GM12874 (cell line): ENCODE results near the gene EEFSEC.

Experiments used
- TF ChIP-seq, protein P1 (sequence below): IDR thresholded peaks from 2 replicates; pipeline ENCODE4 v1.5.1; 2011; ENCODE audit warnings: low read depth, mild to moderate bottlenecking, control low read depth, low read length, moderate library complexity; ENCODE audit not compliant: insufficient read depth

Gene EEFSEC

DNA sequence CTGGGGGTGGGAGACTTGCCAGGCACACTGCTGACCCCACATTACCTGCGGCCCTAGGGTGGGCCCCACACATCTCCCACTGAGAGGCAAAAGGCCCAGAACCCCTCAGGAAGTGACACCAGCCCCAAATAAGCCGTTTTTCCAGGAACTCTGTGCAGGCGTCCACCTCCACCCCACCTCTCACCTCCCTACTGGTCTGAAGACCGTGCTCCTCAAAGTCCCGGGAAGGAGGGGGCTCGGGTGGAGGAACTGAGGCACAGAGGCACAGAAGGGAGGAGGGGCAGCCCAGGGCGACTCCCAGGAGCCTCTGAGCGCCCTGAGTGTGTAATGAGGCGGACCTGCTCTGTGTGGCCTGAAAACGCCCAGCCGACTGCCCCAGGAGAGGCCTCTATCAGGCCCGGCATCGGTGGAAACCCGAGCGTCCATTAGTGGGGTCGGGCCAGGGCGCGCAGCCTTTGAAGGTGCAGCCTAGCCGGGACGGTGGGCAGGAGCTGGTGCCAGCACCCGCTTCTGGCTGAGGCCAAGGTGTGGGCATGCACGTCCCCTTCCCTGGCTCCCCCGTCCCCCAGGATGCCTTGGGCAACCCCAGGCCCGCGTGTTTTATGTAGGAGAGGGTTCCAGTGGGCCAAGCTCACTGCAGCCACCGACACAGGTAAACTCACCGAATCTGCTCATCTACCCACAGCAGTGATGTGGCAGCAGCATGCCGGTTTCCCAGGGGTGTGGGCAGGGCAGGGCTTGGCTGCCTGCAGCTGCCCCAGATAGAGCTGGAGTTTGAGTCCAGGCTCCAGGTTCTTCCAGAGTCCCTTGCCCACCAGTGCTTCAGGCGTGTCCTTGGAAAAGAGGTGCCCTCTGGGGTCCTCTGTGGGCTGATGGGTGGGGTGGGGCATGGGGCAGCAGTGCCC is 257.6 kb downstream of the EEFSEC start:
- TF ChIP-seq, protein P1, sequence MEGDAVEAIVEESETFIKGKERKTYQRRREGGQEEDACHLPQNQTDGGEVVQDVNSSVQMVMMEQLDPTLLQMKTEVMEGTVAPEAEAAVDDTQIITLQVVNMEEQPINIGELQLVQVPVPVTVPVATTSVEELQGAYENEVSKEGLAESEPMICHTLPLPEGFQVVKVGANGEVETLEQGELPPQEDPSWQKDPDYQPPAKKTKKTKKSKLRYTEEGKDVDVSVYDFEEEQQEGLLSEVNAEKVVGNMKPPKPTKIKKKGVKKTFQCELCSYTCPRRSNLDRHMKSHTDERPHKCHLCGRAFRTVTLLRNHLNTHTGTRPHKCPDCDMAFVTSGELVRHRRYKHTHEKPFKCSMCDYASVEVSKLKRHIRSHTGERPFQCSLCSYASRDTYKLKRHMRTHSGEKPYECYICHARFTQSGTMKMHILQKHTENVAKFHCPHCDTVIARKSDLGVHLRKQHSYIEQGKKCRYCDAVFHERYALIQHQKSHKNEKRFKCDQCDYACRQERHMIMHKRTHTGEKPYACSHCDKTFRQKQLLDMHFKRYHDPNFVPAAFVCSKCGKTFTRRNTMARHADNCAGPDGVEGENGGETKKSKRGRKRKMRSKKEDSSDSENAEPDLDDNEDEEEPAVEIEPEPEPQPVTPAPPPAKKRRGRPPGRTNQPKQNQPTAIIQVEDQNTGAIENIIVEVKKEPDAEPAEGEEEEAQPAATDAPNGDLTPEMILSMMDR = no peak

DNA sequence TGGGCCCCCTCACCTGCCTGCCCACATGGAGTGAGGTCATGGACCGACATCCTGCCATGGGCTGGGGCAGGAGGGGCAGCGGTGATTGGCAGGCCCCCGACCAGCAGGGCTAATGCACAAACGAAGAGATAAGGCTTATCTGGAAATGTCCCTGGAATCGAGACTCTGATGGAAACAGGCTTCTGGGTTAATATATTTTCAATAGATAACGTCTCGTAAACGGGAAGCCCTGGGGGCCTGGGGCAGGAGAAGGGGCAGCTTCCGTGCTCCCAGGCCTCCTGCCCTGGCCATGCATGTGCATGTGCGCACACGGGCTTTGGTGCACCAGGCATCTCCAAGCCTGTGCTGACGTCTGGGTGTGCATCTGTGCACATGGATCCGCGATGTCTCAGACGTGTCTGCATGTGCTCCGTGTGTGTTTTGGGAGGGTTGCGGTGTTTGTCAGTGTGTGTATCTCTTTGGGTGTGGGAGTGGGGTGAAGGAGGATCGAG is 258.3 kb downstream of the EEFSEC start:
- TF ChIP-seq, protein P1 = no peak

DNA sequence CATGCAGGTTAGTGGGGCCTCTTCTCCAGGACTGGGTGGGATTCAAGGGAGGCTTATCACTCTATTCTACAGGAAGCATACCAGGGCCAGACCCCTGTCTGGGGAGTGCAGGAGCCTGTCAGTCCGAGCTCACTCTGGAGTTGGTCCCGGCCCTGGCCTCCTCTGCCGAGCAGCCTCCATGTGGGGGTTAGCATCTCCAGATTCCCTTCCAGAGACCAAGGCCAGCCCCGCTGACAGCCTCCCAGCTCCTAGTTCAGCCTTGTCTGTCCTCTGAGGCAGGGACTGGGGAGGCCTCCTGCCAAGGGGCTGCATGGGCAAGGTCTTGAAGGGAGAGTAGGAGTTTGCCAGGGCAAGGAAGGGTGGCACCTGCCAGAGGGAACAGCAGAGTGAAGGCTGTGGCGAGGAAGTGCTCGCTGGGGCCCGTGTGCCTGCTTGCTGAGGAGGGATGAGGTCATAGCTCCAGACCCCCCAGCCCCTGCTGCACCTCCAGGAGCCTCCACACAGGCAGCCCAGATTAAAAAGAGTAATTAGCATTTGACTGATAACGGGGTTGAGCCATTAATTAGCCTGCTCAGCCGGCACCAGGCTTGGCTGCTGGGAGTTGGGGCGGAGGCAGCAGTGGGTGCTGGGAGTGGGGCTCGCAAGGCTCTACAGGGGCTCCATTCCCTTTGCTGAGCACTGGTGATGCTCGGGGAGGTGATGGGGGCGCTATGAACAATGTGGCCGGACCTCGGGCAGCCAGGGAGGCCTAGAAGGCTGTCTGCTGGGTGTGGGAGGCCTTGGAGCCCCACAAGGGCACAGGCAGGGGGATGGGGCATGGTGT is 259.1 kb downstream of the EEFSEC start:
- TF ChIP-seq, protein P1 = no peak

DNA sequence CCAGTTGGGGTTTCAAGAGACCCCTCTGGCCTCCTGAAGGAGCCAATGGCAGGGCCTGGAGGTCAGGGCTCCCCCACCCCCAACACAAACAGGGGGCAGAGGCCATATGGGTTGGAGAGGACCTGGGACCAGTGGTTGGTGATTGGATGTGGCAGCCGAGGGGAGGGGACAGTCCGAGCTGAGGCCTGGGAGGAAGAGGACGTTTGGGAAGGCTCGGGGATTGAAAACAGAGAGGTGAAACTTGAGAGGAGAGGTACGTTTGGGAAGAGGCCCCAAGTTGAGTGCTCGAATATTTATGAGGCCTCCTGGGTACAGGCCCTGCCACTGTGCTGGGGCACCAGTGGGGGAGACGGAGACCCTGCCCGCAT is 259.7 kb downstream of the EEFSEC start:
- TF ChIP-seq, protein P1 = no peak

DNA sequence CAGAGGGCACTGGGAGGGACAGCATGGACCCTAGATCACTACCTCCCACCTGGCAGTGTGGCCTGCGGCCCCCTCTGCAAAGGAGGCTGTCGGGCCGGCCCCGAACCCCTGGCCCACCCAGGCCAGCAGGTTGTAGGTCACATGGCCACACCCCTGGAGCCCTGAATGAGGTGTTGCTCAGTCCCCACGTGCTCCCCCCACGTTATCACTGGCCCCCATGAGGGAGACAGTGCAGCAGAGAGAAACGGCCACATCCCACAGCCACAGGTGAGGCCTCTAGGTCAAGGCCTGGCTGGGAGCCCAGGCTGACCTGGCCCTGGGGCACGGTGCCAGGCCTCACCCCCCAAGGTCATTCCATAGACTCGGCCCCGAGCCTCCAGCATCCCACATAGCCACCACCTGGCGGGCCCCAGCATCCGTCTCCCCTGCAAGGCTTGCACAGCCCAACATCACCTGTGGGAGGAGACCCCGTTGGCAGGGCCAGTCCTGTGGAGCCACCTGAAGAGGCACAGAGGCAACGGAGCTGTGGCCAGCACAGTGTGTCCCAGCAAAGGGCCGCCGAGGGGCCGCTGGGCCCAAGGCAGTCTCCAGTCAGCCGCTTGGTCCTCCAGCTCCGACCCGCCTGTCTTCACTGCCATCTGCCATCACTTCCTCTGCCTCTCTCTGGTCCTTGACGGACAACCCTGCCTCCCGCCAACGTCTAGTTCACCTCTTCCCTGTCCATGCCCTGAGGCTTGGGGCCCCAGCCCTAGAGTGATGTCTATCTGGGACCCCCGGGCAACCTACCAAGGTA is 260.3 kb downstream of the EEFSEC start:
- TF ChIP-seq, protein P1 = no peak

DNA sequence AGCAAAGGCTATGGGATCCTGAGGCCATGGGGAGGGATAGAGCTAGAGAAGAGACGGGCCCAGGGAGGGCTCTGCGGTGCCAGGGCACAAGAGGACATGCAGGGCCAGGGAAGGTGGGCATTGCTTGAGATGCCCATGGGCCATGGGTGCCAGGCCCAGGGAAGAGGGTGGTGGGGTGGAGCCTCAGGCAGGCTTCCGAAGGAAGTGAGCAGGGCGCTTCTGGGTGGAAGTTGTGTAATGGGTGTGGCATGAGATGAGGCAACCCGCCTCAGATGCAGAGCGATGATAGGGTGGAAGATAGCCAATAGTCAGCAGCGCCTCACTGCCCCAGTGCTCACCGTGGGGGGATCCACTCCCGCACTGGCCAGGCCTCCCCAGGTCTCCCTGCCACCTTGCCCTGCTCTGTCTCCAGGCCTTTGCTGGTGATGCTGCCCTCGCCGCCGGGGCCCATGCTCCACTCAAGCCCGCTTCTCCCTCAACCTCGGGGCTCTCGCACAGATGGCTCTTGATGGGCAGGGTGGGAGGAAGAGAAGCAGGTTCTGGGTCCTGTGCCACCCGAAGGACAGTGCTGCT is 262.0 kb downstream of the EEFSEC start:
- TF ChIP-seq, protein P1 = no peak
